Tibial artery (tissue), 4 donors: ENCODE results near the gene GRIP1.
A peak's percentile ranks its signal among the peaks of the same experiment; 100 is the strongest.

Experiments
- DNase-seq, 2 donors: peaks; one replicate each; pipeline ENCODE4 v3.0.0-alpha.2; 2019
- H3K27ac ChIP-seq, 2 donors: fragments of 200-600 bp; sonication (generic) in 1 of 2; 1 replicate in 1 of 2; 2 replicates in 1 of 2; pipeline ENCODE4 v1.5.1; 2018 to 2019; ENCODE audit warnings: mild to moderate bottlenecking in 1 of 2
- H3K27me3 ChIP-seq, 2 donors: fragments of 200-600 bp; sonication (generic) in 1 of 2; one replicate each; pipeline versions ENCODE4 v1.5.1 to v1.6.0; 2016 to 2019
- H3K36me3 ChIP-seq, 3 donors: fragments of 200-600 bp; sonication (generic) in 2 of 3; one replicate each; pipeline ENCODE4 v1.5.1; 2016 to 2019; ENCODE audit warnings: mild to moderate bottlenecking in 2 of 3
- H3K4me1 ChIP-seq, 4 donors: fragments of 200-600 bp; sonication (generic) in 2 of 4; 1 replicate in 3 of 4; 2 replicates in 1 of 4; pipeline ENCODE4 v1.5.1; 2016 to 2019
- H3K4me3 ChIP-seq, 2 donors: fragments of 200-600 bp; sonication (generic) in 1 of 2; 1 replicate in 1 of 2; 2 replicates in 1 of 2; pipeline ENCODE4 v1.5.1; 2018 to 2019; ENCODE audit warnings: mild to moderate bottlenecking in 2 of 2
- H3K9me3 ChIP-seq, 3 donors: fragments of 200-600 bp; sonication (generic) in 1 of 3; one replicate each; pipeline ENCODE4 v1.5.1; 2016 to 2019
- CTCF ChIP-seq, 2 experiments: fragments of 200-600 bp in 1 of 2; fragments of 450-650 bp in 1 of 2; IDR thresholded peaks; one replicate each; pipeline ENCODE4 v1.5.1; 2017 to 2019; ENCODE audit warnings: antibody characterized with exemption in 2 of 2, mild to moderate bottlenecking in 1 of 2, moderate library complexity in 1 of 2
- intact Hi-C: fragments of 100-400 bp; cut with DNase I; formaldehyde crosslinking; loops from one replicate; pipeline ENCODE4 v1.15.0; 2023; ENCODE audit warnings: low total_unique reads

The GRIP1 gene

DNA sequence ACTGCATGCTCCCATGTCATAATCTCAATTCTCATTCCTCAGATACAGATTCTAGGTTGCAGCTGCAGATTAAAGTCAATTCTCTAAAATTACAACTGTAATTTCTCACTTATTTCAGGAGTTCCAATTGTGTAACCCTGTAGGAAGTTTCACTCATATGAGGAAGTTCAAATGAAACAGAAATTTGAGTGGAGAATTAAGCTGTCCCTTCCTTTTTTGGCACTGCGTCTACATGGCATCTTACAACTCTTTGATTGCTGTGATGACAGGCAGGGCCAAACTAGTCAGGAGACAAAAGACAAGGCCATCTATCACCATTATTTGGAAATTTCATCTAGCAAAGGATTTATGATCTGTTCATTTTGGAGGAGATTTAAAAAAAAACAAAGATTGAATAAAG, 13.3 kb upstream of the GRIP1 start:
- intact Hi-C loops = no loop called here
- Histone ChIP-seq H3K27ac (no peak overlapping the region), H3K4me1 (no peaks in the 10 kb centered on the region), H3K4me3 (no peak overlapping the region), H3K9me3 (no peaks in the 10 kb centered on the region), H3K27me3 (no peaks in the 10 kb centered on the region), H3K36me3 (no peaks in the 10 kb centered on the region)
- no peak for DNase-seq
- TF ChIP-seq CTCF (IDR thresholded peaks at IDR 0.05) = no peak

DNA sequence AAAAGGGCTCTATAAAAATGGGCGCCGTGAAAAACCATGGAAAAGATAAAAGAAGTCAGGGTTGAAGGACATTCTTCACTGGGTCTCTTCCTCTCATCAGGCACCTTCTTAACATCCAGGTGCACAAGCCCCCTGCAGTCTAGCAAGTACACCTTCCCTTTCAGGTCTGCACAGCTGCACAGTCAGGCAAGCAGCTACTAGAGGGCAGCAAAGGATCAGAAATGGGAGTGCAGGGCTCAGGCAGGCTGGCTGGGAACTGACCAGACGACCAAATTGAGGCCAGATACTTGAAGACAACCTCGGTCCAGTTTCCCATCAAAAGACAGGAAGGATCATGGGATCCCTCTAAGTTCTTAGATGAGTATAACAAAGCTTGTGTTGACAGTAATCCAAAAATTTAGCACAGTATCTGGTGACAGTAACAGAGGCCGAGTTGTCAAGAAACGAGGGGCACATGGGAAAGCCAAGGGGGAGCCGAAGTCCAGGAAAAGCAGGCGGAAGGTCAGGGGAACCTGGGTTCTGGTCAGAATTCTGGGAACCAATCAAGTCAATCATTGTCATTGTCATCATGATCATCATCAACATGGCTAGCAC, 10.1 kb upstream of the GRIP1 start:
- H3K36me3 ChIP-seq = no peaks in the 10 kb centered on the region
- no peak for DNase-seq
- no peaks in the 10 kb centered on the region for H3K4me1 ChIP-seq
- H3K9me3 ChIP-seq = no peaks in the 10 kb centered on the region
- peak in 1 of 2 experiments; percentile 10 for TF ChIP-seq CTCF (IDR thresholded peaks at IDR 0.05)
- H3K27me3 ChIP-seq = peaks cover 0 to 10% of the 10 kb centered on the region in 2 donors
- no peak overlapping the region for H3K27ac ChIP-seq
- H3K4me3 ChIP-seq = no peak overlapping the region
- intact Hi-C loops = no loop called here

GRCh38 chr12:66684222-66684621, 5.3 kb upstream of the GRIP1 start:
- intact Hi-C loops = no loop called here
- no peak for TF ChIP-seq CTCF (IDR thresholded peaks at IDR 0.05)
- H3K27me3 ChIP-seq = peaks cover 0 to 14% of the 10 kb centered on the region in 2 donors
- DNase-seq = no peak
- H3K4me3 ChIP-seq = no peak overlapping the region
- H3K36me3 ChIP-seq = no peaks in the 10 kb centered on the region
- no peaks in the 10 kb centered on the region for H3K9me3 ChIP-seq
- H3K4me1 ChIP-seq = peaks cover 0 to 10% (median 0%) of the 10 kb centered on the region in 4 donors
- H3K27ac ChIP-seq = no peak overlapping the region

DNA sequence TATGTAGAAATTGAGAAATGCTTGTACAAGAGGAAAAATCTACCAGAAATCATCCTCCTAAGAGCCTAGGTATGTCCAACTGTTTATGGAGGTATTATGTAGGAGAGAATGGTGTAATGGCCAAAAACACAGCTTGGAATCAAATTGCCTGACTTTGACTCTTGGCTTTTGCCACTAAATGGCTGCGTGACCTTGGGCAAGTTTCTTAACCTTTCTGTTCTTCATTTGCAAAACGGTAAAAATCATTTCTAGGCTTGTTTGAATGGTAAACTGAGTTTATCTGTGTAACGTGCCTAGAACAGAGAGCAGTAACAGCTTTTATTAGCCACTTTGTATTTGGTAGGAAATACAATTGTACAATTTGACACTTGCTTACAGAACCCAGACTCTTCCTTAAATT, 4.9 kb upstream of the GRIP1 start:
- no peaks in the 10 kb centered on the region for H3K9me3 ChIP-seq
- no peaks in the 10 kb centered on the region for H3K36me3 ChIP-seq
- no peak for TF ChIP-seq CTCF (IDR thresholded peaks at IDR 0.05)
- no peak for DNase-seq
- H3K4me3 ChIP-seq = no peak overlapping the region
- intact Hi-C loops = no loop called here
- H3K27me3 ChIP-seq = peaks cover 0 to 14% of the 10 kb centered on the region in 2 donors
- peaks cover 0 to 14% (median under 1%) of the 10 kb centered on the region in 4 donors for H3K4me1 ChIP-seq
- no peak overlapping the region for H3K27ac ChIP-seq

DNA sequence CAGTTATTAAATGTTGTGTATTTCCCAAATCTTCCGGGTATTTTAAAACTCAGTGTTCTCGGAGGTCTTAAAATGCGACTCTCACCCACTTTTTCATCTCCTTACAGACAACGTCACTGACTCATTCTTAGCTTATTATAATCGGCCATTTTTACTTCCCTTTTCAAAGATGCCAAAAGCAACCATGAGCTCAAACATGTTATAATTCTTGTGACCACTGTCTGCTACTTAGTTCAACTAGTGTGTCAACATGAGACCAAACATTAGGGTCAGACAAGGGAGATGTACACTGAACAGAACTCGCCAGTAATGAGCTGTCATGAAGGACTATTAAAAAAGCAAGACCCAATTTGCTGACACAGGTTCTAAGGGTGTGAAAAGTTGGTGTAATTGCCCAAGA, 4.2 kb upstream of the GRIP1 start:
- peaks cover 0 to 16% (median 2%) of the 10 kb centered on the region in 4 donors for H3K4me1 ChIP-seq
- H3K36me3 ChIP-seq = no peaks in the 10 kb centered on the region
- no peaks in the 10 kb centered on the region for H3K9me3 ChIP-seq
- no peak overlapping the region for H3K4me3 ChIP-seq
- intact Hi-C loops = no loop called here
- TF ChIP-seq CTCF (IDR thresholded peaks at IDR 0.05) = no peak
- H3K27me3 ChIP-seq = peaks cover 0 to 14% of the 10 kb centered on the region in 2 donors
- DNase-seq = no peak
- no peak overlapping the region for H3K27ac ChIP-seq
